GM19193 (cell line): ENCODE measurements around the gene MCFD2.

Source experiments
- POLR2A ChIP-seq: IDR thresholded peaks from 4 replicates; pipeline ENCODE4 v1.6.1; 2011; ENCODE audit not compliant: insufficient read depth, insufficient read length; ENCODE audit errors: extremely low read depth

MCFD2 gene

DNA sequence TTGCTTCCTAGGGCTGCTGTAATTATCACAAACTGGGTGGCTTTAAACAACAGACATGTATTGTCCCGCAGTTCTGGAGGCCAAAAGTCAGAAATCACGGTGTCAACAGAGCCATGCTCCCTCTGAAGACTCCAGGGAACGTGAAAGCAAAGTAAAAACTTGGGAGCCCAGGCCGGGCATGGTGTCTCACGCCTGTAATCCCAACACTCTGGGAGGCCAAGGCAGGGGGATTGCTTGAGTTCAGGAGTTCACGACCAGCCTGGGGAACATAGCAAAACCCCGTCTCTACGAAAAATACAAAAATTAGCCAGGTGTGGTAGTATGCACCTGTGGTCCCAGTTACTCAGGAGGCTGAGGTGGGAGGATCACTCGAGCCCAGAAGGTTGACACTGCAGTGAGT lies 63.5 kb downstream of the MCFD2 start:
- no peak for TF ChIP-seq POLR2A
